ENCODE measurements around the gene GIMAP5. TPM values are rescaled to one million over a fixed set of nuclear protein-coding genes. Genes with fewer than 3 reads are reported as not detected.

GIMAP5 gene
- total RNA-seq, 1 donor from 2014 or later = 0.14 TPM

- Mint-ChIP-seq H3K36me3 (ENCODE audit: low read depth, unreplicated experiment) (no peaks in the 10 kb centered on the region), H3K4me3 (ENCODE audit: unreplicated experiment) (no peak overlapping the region), H3K27me3 (ENCODE audit: low read depth, unreplicated experiment) (no peaks in the 10 kb centered on the region), H3K9me3 (ENCODE audit: unreplicated experiment) (peaks cover 5% of the 10 kb centered on the region), H3K4me1 (ENCODE audit: low read depth, unreplicated experiment) (peaks cover 7% of the 10 kb centered on the region), H3K27ac (ENCODE audit: unreplicated experiment) (no peak overlapping the region)
- Histone ChIP-seq H3K36me3 (ENCODE audit: insufficient read depth, low read length) (no peaks in the 10 kb centered on the region), H3K79me2 (ENCODE audit: insufficient read depth, low read length) (no peaks in the 10 kb centered on the region), H3K27me3 (ENCODE audit: insufficient read depth, low read length) (no peaks in the 10 kb centered on the region), H3K4me2 (ENCODE audit: low read length) (no peak overlapping the region), H3K27ac (ENCODE audit: low read depth, low read length) (no peak overlapping the region), H3K9ac (ENCODE audit: low read length) (no peak overlapping the region), H3K4me3 (ENCODE audit: insufficient read depth, low read depth, low read length) (no peak overlapping the region), H3K4me1 (ENCODE audit: insufficient read depth, low read length) (no peaks in the 10 kb centered on the region), H3K9me3 (ENCODE audit: insufficient read depth, low read depth, low read length) (no peaks in the 10 kb centered on the region), H4K20me1 (ENCODE audit: insufficient read depth, low read length) (no peaks in the 10 kb centered on the region), H2AFZ (ENCODE audit: low read depth, low read length) (no peak overlapping the region)
- DNase-seq (ENCODE audit: low read depth) (no peak), FAIRE-seq (no peak)
- no peak for TF ChIP-seq CTCF (IDR thresholded peaks at IDR 0.05; ENCODE audit: insufficient read depth, low read depth, low read length)
- no peak for TF ChIP-seq EZH2 (IDR thresholded peaks at IDR 0.05; ENCODE audit: insufficient read depth, low read length)
Measured at GRCh38 chr7:150756858-150757257, 19.6 kb downstream of the GIMAP5 start.

GRCh38 chr7:150759479-150759878, 22.3 kb downstream of the GIMAP5 start:
- Histone ChIP-seq H3K27ac (ENCODE audit: low read depth, low read length) (no peak overlapping the region), H3K4me3 (ENCODE audit: insufficient read depth, low read depth, low read length) (no peak overlapping the region), H3K27me3 (ENCODE audit: insufficient read depth, low read length) (no peaks in the 10 kb centered on the region), H2AFZ (ENCODE audit: low read depth, low read length) (no peak overlapping the region), H3K36me3 (ENCODE audit: insufficient read depth, low read length) (no peaks in the 10 kb centered on the region), H3K9ac (ENCODE audit: low read length) (no peak overlapping the region), H3K9me3 (ENCODE audit: insufficient read depth, low read depth, low read length) (no peaks in the 10 kb centered on the region), H3K79me2 (ENCODE audit: insufficient read depth, low read length) (no peaks in the 10 kb centered on the region), H3K4me2 (ENCODE audit: low read length) (no peak overlapping the region), H4K20me1 (ENCODE audit: insufficient read depth, low read length) (no peaks in the 10 kb centered on the region), H3K4me1 (ENCODE audit: insufficient read depth, low read length) (no peaks in the 10 kb centered on the region)
- peaks cover 5% of the 10 kb centered on the region for H3K4me1 Mint-ChIP-seq (ENCODE audit: low read depth, unreplicated experiment)
- no peak overlapping the region for H3K27ac Mint-ChIP-seq (ENCODE audit: unreplicated experiment)
- DNase-seq (ENCODE audit: low read depth) (no peak), FAIRE-seq (no peak)
- no peaks in the 10 kb centered on the region for H3K27me3 Mint-ChIP-seq (ENCODE audit: low read depth, unreplicated experiment)
- H3K4me3 Mint-ChIP-seq (ENCODE audit: unreplicated experiment) = no peak overlapping the region
- peaks cover 5% of the 10 kb centered on the region for H3K9me3 Mint-ChIP-seq (ENCODE audit: unreplicated experiment)
- TF ChIP-seq EZH2 (IDR thresholded peaks at IDR 0.05; ENCODE audit: insufficient read depth, low read length) (no peak), CTCF (IDR thresholded peaks at IDR 0.05; ENCODE audit: insufficient read depth, low read depth, low read length) (no peak)
- H3K36me3 Mint-ChIP-seq (ENCODE audit: low read depth, unreplicated experiment) = no peaks in the 10 kb centered on the region

GRCh38 chr7:150766334-150766709, 29.1 kb downstream of the GIMAP5 start:
- peaks cover 3% of the 10 kb centered on the region for H3K9me3 Mint-ChIP-seq (ENCODE audit: unreplicated experiment)
- no peak overlapping the region for H3K4me3 Mint-ChIP-seq (ENCODE audit: unreplicated experiment)
- Histone ChIP-seq H3K4me3 (ENCODE audit: insufficient read depth, low read depth, low read length) (no peak overlapping the region), H3K27ac (ENCODE audit: low read depth, low read length) (no peak overlapping the region), H3K9ac (ENCODE audit: low read length) (no peak overlapping the region), H3K36me3 (ENCODE audit: insufficient read depth, low read length) (no peaks in the 10 kb centered on the region), H3K79me2 (ENCODE audit: insufficient read depth, low read length) (no peaks in the 10 kb centered on the region), H4K20me1 (ENCODE audit: insufficient read depth, low read length) (no peaks in the 10 kb centered on the region), H3K9me3 (ENCODE audit: insufficient read depth, low read depth, low read length) (no peaks in the 10 kb centered on the region), H3K27me3 (ENCODE audit: insufficient read depth, low read length) (no peaks in the 10 kb centered on the region), H2AFZ (ENCODE audit: low read depth, low read length) (no peak overlapping the region), H3K4me2 (ENCODE audit: low read length) (no peak overlapping the region), H3K4me1 (ENCODE audit: insufficient read depth, low read length) (no peaks in the 10 kb centered on the region)
- DNase-seq (ENCODE audit: low read depth) = no peak
- H3K27me3 Mint-ChIP-seq (ENCODE audit: low read depth, unreplicated experiment) = no peaks in the 10 kb centered on the region
- H3K4me1 Mint-ChIP-seq (ENCODE audit: low read depth, unreplicated experiment) = no peaks in the 10 kb centered on the region
- TF ChIP-seq CTCF (IDR thresholded peaks at IDR 0.05; ENCODE audit: insufficient read depth, low read depth, low read length) = no peak
- TF ChIP-seq EZH2 (IDR thresholded peaks at IDR 0.05; ENCODE audit: insufficient read depth, low read length) = no peak
- H3K36me3 Mint-ChIP-seq (ENCODE audit: low read depth, unreplicated experiment) = no peaks in the 10 kb centered on the region
- H3K27ac Mint-ChIP-seq (ENCODE audit: unreplicated experiment) = no peak overlapping the region
- FAIRE-seq = no peak
